ENCODE data around the gene LHFPL5.

GRCh38 chr6:35784200-35784599 is 21.0 kb upstream of the LHFPL5 start:
- TF ChIP-seq PREB (CRISPR knock-in tag; IDR thresholded peaks at IDR 0.05; ENCODE audit: borderline replicate concordance) (no peak), TEAD4 (CRISPR knock-in tag; IDR thresholded peaks at IDR 0.05) (no peak), NR1H2 (CRISPR knock-in tag; IDR thresholded peaks at IDR 0.05) (no peak), ZBTB21 (CRISPR knock-in tag; IDR thresholded peaks at IDR 0.05; ENCODE audit: borderline replicate concordance) (no peak), PRDM15 (CRISPR knock-in tag; IDR thresholded peaks at IDR 0.05) (no peak), ZNF416 (CRISPR knock-in tag; IDR thresholded peaks at IDR 0.05) (no peak), CREB1 (CRISPR knock-in tag; IDR thresholded peaks at IDR 0.05) (no peak), ATF2 (CRISPR knock-in tag; IDR thresholded peaks at IDR 0.05; ENCODE audit: borderline replicate concordance, low read depth) (no peak), SP1 (CRISPR knock-in tag; conservative IDR thresholded peaks at IDR 0.05) (no peak), FOXP1 (CRISPR knock-in tag; IDR thresholded peaks at IDR 0.05; ENCODE audit: borderline replicate concordance) (no peak), NFYB (CRISPR knock-in tag; conservative IDR thresholded peaks at IDR 0.05; ENCODE audit: low read depth) (no peak), ETV6 (CRISPR knock-in tag; IDR thresholded peaks at IDR 0.05) (no peak)
- TF ChIP-seq, protein P1, sequence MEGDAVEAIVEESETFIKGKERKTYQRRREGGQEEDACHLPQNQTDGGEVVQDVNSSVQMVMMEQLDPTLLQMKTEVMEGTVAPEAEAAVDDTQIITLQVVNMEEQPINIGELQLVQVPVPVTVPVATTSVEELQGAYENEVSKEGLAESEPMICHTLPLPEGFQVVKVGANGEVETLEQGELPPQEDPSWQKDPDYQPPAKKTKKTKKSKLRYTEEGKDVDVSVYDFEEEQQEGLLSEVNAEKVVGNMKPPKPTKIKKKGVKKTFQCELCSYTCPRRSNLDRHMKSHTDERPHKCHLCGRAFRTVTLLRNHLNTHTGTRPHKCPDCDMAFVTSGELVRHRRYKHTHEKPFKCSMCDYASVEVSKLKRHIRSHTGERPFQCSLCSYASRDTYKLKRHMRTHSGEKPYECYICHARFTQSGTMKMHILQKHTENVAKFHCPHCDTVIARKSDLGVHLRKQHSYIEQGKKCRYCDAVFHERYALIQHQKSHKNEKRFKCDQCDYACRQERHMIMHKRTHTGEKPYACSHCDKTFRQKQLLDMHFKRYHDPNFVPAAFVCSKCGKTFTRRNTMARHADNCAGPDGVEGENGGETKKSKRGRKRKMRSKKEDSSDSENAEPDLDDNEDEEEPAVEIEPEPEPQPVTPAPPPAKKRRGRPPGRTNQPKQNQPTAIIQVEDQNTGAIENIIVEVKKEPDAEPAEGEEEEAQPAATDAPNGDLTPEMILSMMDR (IDR thresholded peaks at IDR 0.05): no peak
- TF ChIP-seq, protein P2, sequence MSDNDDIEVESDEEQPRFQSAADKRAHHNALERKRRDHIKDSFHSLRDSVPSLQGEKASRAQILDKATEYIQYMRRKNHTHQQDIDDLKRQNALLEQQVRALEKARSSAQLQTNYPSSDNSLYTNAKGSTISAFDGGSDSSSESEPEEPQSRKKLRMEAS (CRISPR knock-in tag; IDR thresholded peaks at IDR 0.05): no peak
